ENCODE data around the gene PLCD3. TPM values are rescaled to one million over a fixed set of nuclear protein-coding genes. Genes with fewer than 3 reads are reported as not detected.

PLCD3 gene
- total and polyA plus RNA-seq, 2 of the 13 experiments (the other 11 are each of a cell fraction or from before 2014, with no cell fraction given), result 11.3 to 39.1 TPM

DNA sequence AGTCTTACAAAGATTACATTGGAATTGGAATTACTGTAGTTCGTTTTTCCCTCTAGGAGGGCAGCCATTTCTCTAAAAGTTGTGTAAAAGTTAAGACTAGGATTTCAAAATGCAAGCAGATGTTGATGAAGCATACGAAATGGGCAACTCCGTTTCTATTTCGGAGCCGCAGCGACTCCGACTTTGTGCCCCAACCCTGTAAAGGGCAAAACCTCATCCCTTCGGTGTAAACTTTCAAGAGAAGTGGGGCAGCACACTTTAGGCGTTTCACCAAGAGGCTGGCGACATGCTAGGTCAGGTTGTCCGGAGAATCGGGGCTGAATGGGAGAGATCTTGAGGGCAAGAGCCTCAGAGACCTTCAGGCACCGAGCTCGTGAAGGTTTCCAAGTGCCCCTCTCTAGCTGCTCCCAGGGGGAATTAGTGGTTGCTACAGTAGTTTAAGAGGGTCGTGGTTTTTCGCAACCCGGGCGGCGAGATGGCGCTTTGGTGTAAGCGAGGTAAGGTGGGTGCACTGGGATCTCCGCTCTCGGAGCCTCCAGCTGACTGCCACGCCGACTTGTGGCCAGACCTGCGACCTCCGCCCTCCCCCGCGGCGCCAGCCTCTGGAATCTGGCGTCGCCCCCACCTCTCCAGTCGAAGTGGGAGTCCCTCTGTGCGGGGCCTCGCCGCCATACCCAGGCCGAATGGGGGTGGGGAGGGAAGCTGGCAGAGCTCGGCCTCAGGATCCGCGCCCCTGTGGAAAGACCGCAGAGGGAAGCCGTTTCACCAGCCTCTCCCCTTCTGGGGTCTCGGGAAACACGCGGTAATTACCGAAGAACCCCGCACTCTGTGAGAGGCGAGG is 28.4 kb upstream of the PLCD3 start (continued):
- TF ChIP-seq, protein P1, sequence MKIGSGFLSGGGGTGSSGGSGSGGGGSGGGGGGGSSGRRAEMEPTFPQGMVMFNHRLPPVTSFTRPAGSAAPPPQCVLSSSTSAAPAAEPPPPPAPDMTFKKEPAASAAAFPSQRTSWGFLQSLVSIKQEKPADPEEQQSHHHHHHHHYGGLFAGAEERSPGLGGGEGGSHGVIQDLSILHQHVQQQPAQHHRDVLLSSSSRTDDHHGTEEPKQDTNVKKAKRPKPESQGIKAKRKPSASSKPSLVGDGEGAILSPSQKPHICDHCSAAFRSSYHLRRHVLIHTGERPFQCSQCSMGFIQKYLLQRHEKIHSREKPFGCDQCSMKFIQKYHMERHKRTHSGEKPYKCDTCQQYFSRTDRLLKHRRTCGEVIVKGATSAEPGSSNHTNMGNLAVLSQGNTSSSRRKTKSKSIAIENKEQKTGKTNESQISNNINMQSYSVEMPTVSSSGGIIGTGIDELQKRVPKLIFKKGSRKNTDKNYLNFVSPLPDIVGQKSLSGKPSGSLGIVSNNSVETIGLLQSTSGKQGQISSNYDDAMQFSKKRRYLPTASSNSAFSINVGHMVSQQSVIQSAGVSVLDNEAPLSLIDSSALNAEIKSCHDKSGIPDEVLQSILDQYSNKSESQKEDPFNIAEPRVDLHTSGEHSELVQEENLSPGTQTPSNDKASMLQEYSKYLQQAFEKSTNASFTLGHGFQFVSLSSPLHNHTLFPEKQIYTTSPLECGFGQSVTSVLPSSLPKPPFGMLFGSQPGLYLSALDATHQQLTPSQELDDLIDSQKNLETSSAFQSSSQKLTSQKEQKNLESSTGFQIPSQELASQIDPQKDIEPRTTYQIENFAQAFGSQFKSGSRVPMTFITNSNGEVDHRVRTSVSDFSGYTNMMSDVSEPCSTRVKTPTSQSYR (CRISPR knock-in tag; IDR thresholded peaks at IDR 0.05; ENCODE audit: borderline replicate concordance), result peak; percentile 90
- TF ChIP-seq ZEB1 (IDR thresholded peaks at IDR 0.05; ENCODE audit: insufficient replicate concordance, low read depth) (no peak), MYNN (CRISPR knock-in tag; IDR thresholded peaks at IDR 0.05; ENCODE audit: low read depth) (no peak), TOE1 (CRISPR knock-in tag; IDR thresholded peaks at IDR 0.05) (peak; percentile 31; the same call in 1 of the 2 replicates), CCAR2 (optimal IDR thresholded peaks at IDR 0.05; ENCODE audit: low read depth, low read length) (peak; percentile 11), XBP1 (CRISPR knock-in tag; IDR thresholded peaks at IDR 0.05) (peak; percentile 93), MLLT10 (CRISPR knock-in tag; IDR thresholded peaks at IDR 0.05) (no peak), ERF (CRISPR knock-in tag; IDR thresholded peaks at IDR 0.05) (0 out of 2 replicates have a peak, but pooled peaks have one; percentile 7), SMYD3 (CRISPR knock-in tag; IDR thresholded peaks at IDR 0.05) (no peak)
- TF ChIP-seq, protein P2, sequence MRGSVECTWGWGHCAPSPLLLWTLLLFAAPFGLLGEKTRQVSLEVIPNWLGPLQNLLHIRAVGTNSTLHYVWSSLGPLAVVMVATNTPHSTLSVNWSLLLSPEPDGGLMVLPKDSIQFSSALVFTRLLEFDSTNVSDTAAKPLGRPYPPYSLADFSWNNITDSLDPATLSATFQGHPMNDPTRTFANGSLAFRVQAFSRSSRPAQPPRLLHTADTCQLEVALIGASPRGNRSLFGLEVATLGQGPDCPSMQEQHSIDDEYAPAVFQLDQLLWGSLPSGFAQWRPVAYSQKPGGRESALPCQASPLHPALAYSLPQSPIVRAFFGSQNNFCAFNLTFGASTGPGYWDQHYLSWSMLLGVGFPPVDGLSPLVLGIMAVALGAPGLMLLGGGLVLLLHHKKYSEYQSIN (CRISPR knock-in tag; IDR thresholded peaks at IDR 0.05; ENCODE audit: borderline replicate concordance), result no peak
- TF ChIP-seq, protein P3, sequence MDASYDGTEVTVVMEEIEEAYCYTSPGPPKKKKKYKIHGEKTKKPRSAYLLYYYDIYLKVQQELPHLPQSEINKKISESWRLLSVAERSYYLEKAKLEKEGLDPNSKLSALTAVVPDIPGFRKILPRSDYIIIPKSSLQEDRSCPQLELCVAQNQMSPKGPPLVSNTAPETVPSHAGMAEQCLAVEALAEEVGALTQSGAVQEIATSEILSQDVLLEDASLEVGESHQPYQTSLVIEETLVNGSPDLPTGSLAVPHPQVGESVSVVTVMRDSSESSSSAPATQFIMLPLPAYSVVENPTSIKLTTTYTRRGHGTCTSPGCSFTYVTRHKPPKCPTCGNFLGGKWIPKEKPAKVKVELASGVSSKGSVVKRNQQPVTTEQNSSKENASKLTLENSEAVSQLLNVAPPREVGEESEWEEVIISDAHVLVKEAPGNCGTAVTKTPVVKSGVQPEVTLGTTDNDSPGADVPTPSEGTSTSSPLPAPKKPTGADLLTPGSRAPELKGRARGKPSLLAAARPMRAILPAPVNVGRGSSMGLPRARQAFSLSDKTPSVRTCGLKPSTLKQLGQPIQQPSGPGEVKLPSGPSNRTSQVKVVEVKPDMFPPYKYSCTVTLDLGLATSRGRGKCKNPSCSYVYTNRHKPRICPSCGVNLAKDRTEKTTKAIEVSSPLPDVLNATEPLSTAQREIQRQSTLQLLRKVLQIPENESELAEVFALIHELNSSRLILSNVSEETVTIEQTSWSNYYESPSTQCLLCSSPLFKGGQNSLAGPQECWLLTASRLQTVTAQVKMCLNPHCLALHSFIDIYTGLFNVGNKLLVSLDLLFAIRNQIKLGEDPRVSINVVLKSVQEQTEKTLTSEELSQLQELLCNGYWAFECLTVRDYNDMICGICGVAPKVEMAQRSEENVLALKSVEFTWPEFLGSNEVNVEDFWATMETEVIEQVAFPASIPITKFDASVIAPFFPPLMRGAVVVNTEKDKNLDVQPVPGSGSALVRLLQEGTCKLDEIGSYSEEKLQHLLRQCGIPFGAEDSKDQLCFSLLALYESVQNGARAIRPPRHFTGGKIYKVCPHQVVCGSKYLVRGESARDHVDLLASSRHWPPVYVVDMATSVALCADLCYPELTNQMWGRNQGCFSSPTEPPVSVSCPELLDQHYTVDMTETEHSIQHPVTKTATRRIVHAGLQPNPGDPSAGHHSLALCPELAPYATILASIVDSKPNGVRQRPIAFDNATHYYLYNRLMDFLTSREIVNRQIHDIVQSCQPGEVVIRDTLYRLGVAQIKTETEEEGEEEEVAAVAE (CRISPR knock-in tag; IDR thresholded peaks at IDR 0.05; ENCODE audit: borderline replicate concordance), result no peak
- TF ChIP-seq, protein P4, sequence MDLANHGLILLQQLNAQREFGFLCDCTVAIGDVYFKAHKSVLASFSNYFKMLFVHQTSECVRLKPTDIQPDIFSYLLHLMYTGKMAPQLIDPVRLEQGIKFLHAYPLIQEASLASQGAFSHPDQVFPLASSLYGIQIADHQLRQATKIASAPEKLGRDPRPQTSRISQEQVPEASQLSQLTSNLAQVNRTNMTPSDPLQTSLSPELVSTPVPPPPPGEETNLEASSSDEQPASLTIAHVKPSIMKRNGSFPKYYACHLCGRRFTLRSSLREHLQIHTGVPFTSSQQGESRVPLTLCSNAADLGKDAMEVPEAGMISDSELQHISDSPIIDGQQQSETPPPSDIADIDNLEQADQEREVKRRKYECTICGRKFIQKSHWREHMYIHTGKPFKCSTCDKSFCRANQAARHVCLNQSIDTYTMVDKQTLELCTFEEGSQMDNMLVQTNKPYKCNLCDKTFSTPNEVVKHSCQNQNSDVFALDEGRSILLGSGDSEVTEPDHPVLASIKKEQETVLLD (CRISPR knock-in tag; IDR thresholded peaks at IDR 0.05; ENCODE audit: low read depth), result 0 out of 2 replicates have a peak, but pooled peaks have one; percentile 51
- TF ChIP-seq, protein P5, sequence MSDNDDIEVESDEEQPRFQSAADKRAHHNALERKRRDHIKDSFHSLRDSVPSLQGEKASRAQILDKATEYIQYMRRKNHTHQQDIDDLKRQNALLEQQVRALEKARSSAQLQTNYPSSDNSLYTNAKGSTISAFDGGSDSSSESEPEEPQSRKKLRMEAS (IDR thresholded peaks at IDR 0.05), result peak; percentile 65
- TF ChIP-seq, protein P6, sequence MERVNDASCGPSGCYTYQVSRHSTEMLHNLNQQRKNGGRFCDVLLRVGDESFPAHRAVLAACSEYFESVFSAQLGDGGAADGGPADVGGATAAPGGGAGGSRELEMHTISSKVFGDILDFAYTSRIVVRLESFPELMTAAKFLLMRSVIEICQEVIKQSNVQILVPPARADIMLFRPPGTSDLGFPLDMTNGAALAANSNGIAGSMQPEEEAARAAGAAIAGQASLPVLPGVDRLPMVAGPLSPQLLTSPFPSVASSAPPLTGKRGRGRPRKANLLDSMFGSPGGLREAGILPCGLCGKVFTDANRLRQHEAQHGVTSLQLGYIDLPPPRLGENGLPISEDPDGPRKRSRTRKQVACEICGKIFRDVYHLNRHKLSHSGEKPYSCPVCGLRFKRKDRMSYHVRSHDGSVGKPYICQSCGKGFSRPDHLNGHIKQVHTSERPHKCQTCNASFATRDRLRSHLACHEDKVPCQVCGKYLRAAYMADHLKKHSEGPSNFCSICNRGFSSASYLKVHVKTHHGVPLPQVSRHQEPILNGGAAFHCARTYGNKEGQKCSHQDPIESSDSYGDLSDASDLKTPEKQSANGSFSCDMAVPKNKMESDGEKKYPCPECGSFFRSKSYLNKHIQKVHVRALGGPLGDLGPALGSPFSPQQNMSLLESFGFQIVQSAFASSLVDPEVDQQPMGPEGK (CRISPR knock-in tag; IDR thresholded peaks at IDR 0.05), result peak; percentile 99
- TF ChIP-seq, protein P7, sequence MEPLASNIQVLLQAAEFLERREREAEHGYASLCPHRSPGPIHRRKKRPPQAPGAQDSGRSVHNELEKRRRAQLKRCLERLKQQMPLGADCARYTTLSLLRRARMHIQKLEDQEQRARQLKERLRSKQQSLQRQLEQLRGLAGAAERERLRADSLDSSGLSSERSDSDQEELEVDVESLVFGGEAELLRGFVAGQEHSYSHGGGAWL (CRISPR knock-in tag; IDR thresholded peaks at IDR 0.05), result peak; percentile 91
